Testis (tissue), 3 donors: ENCODE data around the gene HERC2. TPM values are rescaled to one million over a fixed set of nuclear protein-coding genes. Genes with fewer than 3 reads are reported as not detected.

ENCODE experiments used
- DNase-seq: peaks from one replicate; pipeline ENCODE4 v3.0.0-alpha.2; 2019
- H3K27ac ChIP-seq, 2 donors: fragments of 200-600 bp; sonication (generic); one replicate each; pipeline ENCODE4 v1.5.1; 2019
- H3K27me3 ChIP-seq: fragments of 200-600 bp; sonication (generic); one replicate; pipeline ENCODE4 v1.5.1; 2019
- H3K36me3 ChIP-seq: fragments of 200-600 bp; sonication (generic); one replicate; pipeline ENCODE4 v1.5.1; 2017; ENCODE audit warnings: low read depth; ENCODE audit errors: missing control alignments
- H3K4me1 ChIP-seq: fragments of 200-600 bp; sonication (generic); one replicate; pipeline ENCODE4 v1.5.1; 2019
- H3K4me3 ChIP-seq, 2 donors: fragments of 200-600 bp; sonication (generic); one replicate each; pipeline ENCODE4 v1.5.1; 2017 to 2019
- H3K9me3 ChIP-seq: fragments of 200-600 bp; sonication (generic); one replicate; pipeline ENCODE4 v1.5.1; 2017
- CTCF ChIP-seq, 3 experiments: fragments of 450-650 bp in 2 of 3; fragments of 200-600 bp in 1 of 3; sonication (generic) in 1 of 3; IDR thresholded peaks; one replicate each; pipeline ENCODE4 v1.5.1; 2016 to 2019; ENCODE audit warnings: antibody characterized with exemption in 3 of 3, mild to moderate bottlenecking in 2 of 3, moderate library complexity in 1 of 3
- POLR2A ChIP-seq: fragments of 450-650 bp; IDR thresholded peaks from one replicate; pipeline ENCODE4 v1.6.1; 2017; ENCODE audit warnings: antibody characterized with exemption, mild to moderate bottlenecking, moderate library complexity
- WGBS, 2 donors: methylation state at CpG; one replicate each; pipeline ENCODE4 v1.1.5; 2018; 5-methylcytosine and 5-hydroxymethylcytosine counted together
- intact Hi-C: fragments of 100-400 bp; cut with DNase I; formaldehyde crosslinking; loops from one replicate; pipeline ENCODE4 v1.15.1; 2023; ENCODE audit warnings: low total_unique reads
- polyA plus RNA-seq: library from polyadenylated mRNA; stranded (reverse); fragments of 350-450 nt; fragmentation: Illumina TruSeq; extraction: RNeasy Lipid Tissue Mini Kit (QIAGEN cat#74804); gene quantifications from one replicate; pipeline ENCODE4 v1.2.3, GENCODE V29; 2014; ENCODE audit warnings: low read depth, low replicate concordance; ENCODE audit not compliant: insufficient read depth
- total RNA-seq, 2 donors: library from RNA; depleted of rRNA; stranded (reverse); fragments of >200 nt; gene quantifications; one replicate each; pipeline ENCODE4 v1.2.3, GENCODE V29; 2016

The HERC2 gene
- total and polyA plus RNA-seq, 3 donors from 2014 or later, result 45.6 to 113 (median 78.2) TPM

- peak; percentile 78 for DNase-seq
- no peak overlapping the region for H3K4me3 ChIP-seq
- H3K36me3 ChIP-seq, result no peaks in the 10 kb centered on the region
- intact Hi-C loops, result no loop called here
- WGBS, 2 donors, result 41 to 59% methylated on average over 13 to 15 of the region's 15 CpGs
- no peaks in the 10 kb centered on the region for H3K4me1 ChIP-seq
- peak in 2 of 3 experiments; percentile 5 to 39 for TF ChIP-seq CTCF (IDR thresholded peaks at IDR 0.05)
- no peak for TF ChIP-seq POLR2A
- H3K27ac ChIP-seq, result no peak overlapping the region
- H3K27me3 ChIP-seq, result no peaks in the 10 kb centered on the region
- H3K9me3 ChIP-seq, result no peaks in the 10 kb centered on the region
These were observed 130.1 kb downstream of the HERC2 start for GRCh38 chr15:28191832-28192231.

GRCh38 chr15:28190391-28191174 is 131.4 kb downstream of the HERC2 start:
- H3K27ac ChIP-seq, result no peak overlapping the region
- DNase-seq, result no peak
- no peak overlapping the region for H3K4me3 ChIP-seq
- intact Hi-C loops, result no loop called here
- H3K36me3 ChIP-seq, result no peaks in the 10 kb centered on the region
- no peaks in the 10 kb centered on the region for H3K27me3 ChIP-seq
- no peak for TF ChIP-seq CTCF (IDR thresholded peaks at IDR 0.05)
- no peaks in the 10 kb centered on the region for H3K9me3 ChIP-seq
- WGBS, 2 donors, result 61 to 82% methylated on average over 7 of the region's 7 CpGs
- no peaks in the 10 kb centered on the region for H3K4me1 ChIP-seq

DNA sequence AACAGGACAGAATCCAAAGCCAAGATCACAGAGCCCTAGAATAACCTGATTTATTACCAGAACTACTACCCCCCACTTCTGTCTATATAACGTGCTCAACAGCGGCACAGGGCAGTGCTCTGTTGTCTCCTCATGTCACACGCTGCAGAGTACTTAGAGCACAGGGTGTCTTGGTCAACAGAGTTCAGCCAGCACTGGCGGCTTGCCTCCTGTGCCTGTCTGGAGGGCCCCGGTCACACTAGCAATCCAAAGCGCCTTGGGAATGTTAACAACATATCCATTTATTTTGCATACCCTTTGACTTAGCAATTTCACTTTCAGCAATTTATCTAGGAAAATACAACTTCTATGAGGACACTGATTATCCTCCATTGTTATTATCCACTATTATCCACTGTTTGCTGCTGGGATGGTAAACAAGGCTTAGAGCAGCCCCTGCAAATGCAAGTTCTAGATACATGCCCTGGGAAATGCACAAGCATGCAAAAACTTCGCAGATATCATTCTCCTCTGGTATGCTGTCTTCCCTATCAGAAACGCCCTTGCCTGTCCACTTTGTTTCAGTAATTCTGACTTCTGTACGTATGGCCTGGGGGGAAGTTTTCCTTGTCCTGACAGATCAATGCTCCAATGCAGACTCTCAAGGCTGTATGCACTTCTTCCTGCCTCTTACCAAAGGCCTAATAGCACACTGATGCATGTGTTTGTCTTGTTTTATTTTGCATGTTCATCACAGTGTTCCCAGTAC is 136.7 kb downstream of the HERC2 start:
- Histone ChIP-seq H3K27ac (no peak overlapping the region), H3K9me3 (no peaks in the 10 kb centered on the region), H3K4me3 (no peak overlapping the region), H3K27me3 (no peaks in the 10 kb centered on the region), H3K4me1 (no peaks in the 10 kb centered on the region), H3K36me3 (no peaks in the 10 kb centered on the region)
- DNase-seq, result no peak
- no peak for TF ChIP-seq CTCF (IDR thresholded peaks at IDR 0.05)
- no peak for TF ChIP-seq POLR2A
- intact Hi-C loops, result no loop called here
- WGBS, 2 donors, result 67 to 77% methylated on average over 9 of the region's 9 CpGs

GRCh38 chr15:28184166-28184565 is 137.8 kb downstream of the HERC2 start:
- Histone ChIP-seq H3K4me1 (no peaks in the 10 kb centered on the region), H3K27me3 (no peaks in the 10 kb centered on the region), H3K4me3 (no peak overlapping the region), H3K27ac (no peak overlapping the region), H3K36me3 (no peaks in the 10 kb centered on the region), H3K9me3 (no peaks in the 10 kb centered on the region)
- 87 to 93% methylated on average over 2 of the region's 2 CpGs for WGBS, 2 donors
- intact Hi-C loops, result no loop called here
- no peak for TF ChIP-seq POLR2A
- TF ChIP-seq CTCF (IDR thresholded peaks at IDR 0.05), result no peak
- DNase-seq, result no peak
